ENCODE measurements around the gene PIK3AP1. TPM values are rescaled to one million over a fixed set of nuclear protein-coding genes. Genes with fewer than 3 reads are reported as not detected.

PIK3AP1 gene
- total RNA-seq, 2 donors from 2014 or later = 1.3 to 5.2 TPM

DNA sequence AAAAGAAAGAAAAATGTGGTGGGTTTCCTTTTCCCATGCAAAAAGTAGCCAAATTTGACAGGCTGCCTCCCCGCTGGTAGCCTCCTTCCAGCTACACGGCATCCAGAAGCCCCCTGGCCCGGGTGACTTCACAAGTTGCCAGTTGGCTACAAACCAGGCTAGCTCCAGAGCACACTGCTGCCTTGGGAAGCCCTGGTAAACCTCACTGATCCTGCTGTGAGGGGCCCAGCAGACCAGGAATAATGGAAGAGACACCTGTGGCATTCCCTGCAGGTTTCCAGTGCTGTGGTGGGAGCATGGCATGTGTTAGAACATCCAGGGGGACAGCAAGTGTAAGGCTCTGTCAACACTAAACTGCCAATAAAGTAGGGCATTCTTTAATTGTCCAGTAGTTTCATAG, 77.8 kb downstream of the PIK3AP1 start:
- Mint-ChIP-seq H3K27ac (no peak overlapping the region), H3K9me3 (no peaks in the 10 kb centered on the region), H3K36me3 (ENCODE audit: low read depth) (peaks cover 19% of the 10 kb centered on the region), H3K27me3 (ENCODE audit: insufficient read depth) (no peaks in the 10 kb centered on the region), H3K4me3 (no peak overlapping the region), H3K4me1 (peaks cover 9% of the 10 kb centered on the region)
- H3K4me1 ChIP-seq (ENCODE audit: control insufficient read depth, insufficient read depth, low read length) = no peaks in the 10 kb centered on the region
- TF ChIP-seq, protein P1, sequence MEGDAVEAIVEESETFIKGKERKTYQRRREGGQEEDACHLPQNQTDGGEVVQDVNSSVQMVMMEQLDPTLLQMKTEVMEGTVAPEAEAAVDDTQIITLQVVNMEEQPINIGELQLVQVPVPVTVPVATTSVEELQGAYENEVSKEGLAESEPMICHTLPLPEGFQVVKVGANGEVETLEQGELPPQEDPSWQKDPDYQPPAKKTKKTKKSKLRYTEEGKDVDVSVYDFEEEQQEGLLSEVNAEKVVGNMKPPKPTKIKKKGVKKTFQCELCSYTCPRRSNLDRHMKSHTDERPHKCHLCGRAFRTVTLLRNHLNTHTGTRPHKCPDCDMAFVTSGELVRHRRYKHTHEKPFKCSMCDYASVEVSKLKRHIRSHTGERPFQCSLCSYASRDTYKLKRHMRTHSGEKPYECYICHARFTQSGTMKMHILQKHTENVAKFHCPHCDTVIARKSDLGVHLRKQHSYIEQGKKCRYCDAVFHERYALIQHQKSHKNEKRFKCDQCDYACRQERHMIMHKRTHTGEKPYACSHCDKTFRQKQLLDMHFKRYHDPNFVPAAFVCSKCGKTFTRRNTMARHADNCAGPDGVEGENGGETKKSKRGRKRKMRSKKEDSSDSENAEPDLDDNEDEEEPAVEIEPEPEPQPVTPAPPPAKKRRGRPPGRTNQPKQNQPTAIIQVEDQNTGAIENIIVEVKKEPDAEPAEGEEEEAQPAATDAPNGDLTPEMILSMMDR (conservative IDR thresholded peaks at IDR 0.05) = no peak
- H3K9me3 ChIP-seq (ENCODE audit: control insufficient read depth, low read length) = no peaks in the 10 kb centered on the region
- no peaks in the 10 kb centered on the region for H3K27me3 ChIP-seq (ENCODE audit: control insufficient read depth, insufficient read depth, low read length, poor library complexity, severe bottlenecking)
- no peak overlapping the region for H3K27ac ChIP-seq (ENCODE audit: low read depth, low read length)
- H3K36me3 ChIP-seq (ENCODE audit: control insufficient read depth, insufficient read depth, low read length) = no peaks in the 10 kb centered on the region
- WGBS, 2 experiments (ENCODE audit: insufficient coverage in 1 of 2, insufficient read length in 1 of 2) = 64 to 71% methylated on average over 2 to 3 of the region's 3 CpGs
- no peak overlapping the region for H3K9ac ChIP-seq (ENCODE audit: extremely low read depth, low read length, poor library complexity, severe bottlenecking)
- no peak for DNase-seq
- no peak overlapping the region for H3K4me3 ChIP-seq (ENCODE audit: low read length)

GRCh38 chr10:96641396-96642295, 78.7 kb downstream of the PIK3AP1 start:
- H3K27ac ChIP-seq (ENCODE audit: low read depth, low read length) = no peak overlapping the region
- H3K9ac ChIP-seq (ENCODE audit: extremely low read depth, low read length, poor library complexity, severe bottlenecking) = no peak overlapping the region
- Mint-ChIP-seq H3K4me3 (no peak overlapping the region), H3K27ac (no peak overlapping the region), H3K9me3 (no peaks in the 10 kb centered on the region), H3K4me1 (peaks cover 4% of the 10 kb centered on the region), H3K36me3 (ENCODE audit: low read depth) (peaks cover 17% of the 10 kb centered on the region), H3K27me3 (ENCODE audit: insufficient read depth) (no peaks in the 10 kb centered on the region)
- WGBS, 2 experiments (ENCODE audit: insufficient coverage in 1 of 2, insufficient read length in 1 of 2) = 91% methylated on average over 8 to 12 of the region's 12 CpGs
- H3K4me1 ChIP-seq (ENCODE audit: control insufficient read depth, insufficient read depth, low read length) = no peaks in the 10 kb centered on the region
- H3K4me3 ChIP-seq (ENCODE audit: low read length) = no peak overlapping the region
- TF ChIP-seq, protein P1 (conservative IDR thresholded peaks at IDR 0.05) = no peak
- no peaks in the 10 kb centered on the region for H3K9me3 ChIP-seq (ENCODE audit: control insufficient read depth, low read length)
- DNase-seq = no peak
- no peaks in the 10 kb centered on the region for H3K36me3 ChIP-seq (ENCODE audit: control insufficient read depth, insufficient read depth, low read length)
- H3K27me3 ChIP-seq (ENCODE audit: control insufficient read depth, insufficient read depth, low read length, poor library complexity, severe bottlenecking) = no peaks in the 10 kb centered on the region

DNA sequence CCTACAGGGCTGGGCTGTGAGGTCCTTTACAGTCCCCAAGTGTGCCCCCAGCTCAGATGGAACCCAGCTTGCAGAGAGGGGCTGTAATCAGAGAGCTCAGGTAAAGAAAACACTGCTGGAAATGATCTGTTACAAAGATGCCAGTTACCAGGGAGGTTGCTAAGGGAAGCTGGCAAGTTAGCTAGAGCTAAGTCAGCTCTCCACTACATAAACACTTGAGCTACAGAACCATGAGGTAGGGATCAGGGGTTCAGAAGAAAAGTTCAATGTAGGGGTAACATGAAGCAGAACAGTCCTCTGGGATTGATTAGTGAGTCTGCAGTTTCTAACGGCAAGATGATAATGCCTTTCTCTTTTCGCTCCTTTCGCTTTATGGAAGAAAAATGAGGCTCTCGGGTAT, 80.4 kb downstream of the PIK3AP1 start:
- Mint-ChIP-seq H3K4me1 (peaks cover 6% of the 10 kb centered on the region), H3K9me3 (no peaks in the 10 kb centered on the region), H3K4me3 (no peak overlapping the region), H3K27ac (no peak overlapping the region), H3K36me3 (ENCODE audit: low read depth) (peaks cover 3% of the 10 kb centered on the region), H3K27me3 (ENCODE audit: insufficient read depth) (no peaks in the 10 kb centered on the region)
- no peak overlapping the region for H3K27ac ChIP-seq (ENCODE audit: low read depth, low read length)
- H3K27me3 ChIP-seq (ENCODE audit: control insufficient read depth, insufficient read depth, low read length, poor library complexity, severe bottlenecking) = no peaks in the 10 kb centered on the region
- H3K4me1 ChIP-seq (ENCODE audit: control insufficient read depth, insufficient read depth, low read length) = no peaks in the 10 kb centered on the region
- H3K9ac ChIP-seq (ENCODE audit: extremely low read depth, low read length, poor library complexity, severe bottlenecking) = no peak overlapping the region
- H3K4me3 ChIP-seq (ENCODE audit: low read length) = no peak overlapping the region
- no peaks in the 10 kb centered on the region for H3K36me3 ChIP-seq (ENCODE audit: control insufficient read depth, insufficient read depth, low read length)
- no peaks in the 10 kb centered on the region for H3K9me3 ChIP-seq (ENCODE audit: control insufficient read depth, low read length)
- DNase-seq = no peak
- TF ChIP-seq, protein P1 (conservative IDR thresholded peaks at IDR 0.05) = no peak
- WGBS, 2 experiments (ENCODE audit: insufficient coverage in 1 of 2, insufficient read length in 1 of 2) = 86 to 92% methylated on average over 4 of the region's 4 CpGs

Data from endodermal cell (in vitro differentiated cells).